Measurements from ENCODE around the gene MXD3.
A peak's percentile ranks its signal among the peaks of the same experiment; 100 is the strongest.
"Not testable (repeated sequence)": the region's sequence is repeated elsewhere in the genome, so short reads cannot be mapped to it uniquely, and the experiment has no call there.

MXD3 gene

DNA sequence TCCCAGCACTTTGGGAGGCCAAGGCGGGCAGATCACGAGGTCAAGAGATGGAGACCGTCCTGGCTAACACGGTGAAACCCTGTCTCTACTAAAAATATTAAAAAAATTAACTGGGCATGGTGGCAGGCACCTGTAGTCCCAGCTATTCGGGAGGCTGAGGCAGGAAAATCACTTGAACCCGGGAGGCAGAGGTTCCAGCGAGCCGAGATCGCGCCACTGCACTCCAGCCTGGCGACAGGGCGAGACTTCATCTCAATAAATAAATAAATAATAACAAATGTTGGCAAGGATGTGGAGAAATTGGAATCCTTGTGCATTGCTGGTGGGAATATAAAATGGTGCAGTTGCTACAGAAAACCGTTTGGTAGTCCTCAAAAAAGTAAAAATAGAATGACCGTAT is 31.3 kb upstream of the MXD3 start:
- DNase-seq = not testable (repeated sequence)

DNA sequence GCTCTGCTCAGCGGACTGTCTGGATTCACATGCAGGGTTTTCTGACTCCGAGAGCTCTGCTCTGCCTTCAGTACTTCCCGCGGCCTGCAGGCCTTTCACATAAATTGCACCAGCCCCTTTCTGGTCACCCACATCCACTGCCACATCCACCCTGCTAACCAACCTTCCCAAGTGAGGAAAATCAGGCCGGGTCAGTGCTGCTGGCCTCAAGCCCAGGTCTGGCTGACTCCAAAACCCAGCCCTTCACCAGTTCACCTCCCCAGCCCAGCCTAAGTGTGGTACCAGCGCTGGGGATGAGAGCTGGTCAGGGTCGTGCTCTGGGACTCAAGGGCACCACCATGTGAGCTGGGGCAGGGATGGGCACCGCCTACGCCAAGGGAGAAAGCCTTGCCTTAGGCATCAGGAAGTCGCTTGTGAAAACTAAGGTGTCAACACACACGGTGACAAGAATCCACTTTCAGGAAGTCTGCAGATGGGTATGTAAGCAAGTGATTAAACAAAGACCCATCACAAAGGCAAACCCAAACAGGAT is 27.5 kb upstream of the MXD3 start:
- DNase-seq = no peak

DNA sequence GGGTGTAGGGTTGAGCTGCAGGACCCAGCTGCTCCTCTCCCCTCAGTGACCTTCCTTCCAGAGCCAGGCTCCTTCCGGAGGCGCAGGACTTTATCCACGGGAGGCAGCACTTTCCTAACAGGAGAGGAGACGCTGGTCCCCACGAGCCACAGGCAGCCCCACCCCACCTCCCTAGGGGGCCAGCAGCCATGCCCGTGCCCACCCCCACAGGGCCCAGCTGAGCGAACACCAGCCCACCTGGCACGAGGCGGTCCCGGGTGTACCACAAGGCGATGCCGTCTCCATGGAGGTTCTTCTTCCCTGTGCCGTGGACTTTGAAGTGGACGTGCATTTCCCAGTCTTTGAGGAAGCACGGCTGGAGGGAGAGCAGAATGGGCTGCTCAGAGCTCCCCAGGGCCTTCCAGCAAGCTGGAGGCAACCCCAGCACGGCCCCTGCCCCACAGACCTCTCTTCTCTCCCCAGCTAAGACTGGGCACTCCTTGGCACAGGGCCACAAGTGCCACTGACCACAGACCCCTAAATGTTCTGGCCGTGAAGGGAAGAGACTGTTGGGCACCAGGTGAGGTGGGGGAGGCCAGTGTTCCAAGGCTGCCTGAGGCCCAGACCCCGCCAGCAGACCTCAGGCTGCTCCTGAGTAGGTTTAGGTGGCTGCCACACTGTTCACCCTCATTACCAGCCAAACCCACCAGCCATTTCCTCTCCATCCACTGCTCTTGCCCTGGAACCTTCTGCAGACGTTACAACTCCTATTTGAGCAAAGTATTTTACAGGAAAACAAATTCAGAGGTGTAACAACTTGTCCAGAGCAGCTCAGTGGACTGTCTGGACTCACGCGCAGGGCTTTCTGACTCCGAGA is 26.8 kb upstream of the MXD3 start:
- DNase-seq = no peak

DNA sequence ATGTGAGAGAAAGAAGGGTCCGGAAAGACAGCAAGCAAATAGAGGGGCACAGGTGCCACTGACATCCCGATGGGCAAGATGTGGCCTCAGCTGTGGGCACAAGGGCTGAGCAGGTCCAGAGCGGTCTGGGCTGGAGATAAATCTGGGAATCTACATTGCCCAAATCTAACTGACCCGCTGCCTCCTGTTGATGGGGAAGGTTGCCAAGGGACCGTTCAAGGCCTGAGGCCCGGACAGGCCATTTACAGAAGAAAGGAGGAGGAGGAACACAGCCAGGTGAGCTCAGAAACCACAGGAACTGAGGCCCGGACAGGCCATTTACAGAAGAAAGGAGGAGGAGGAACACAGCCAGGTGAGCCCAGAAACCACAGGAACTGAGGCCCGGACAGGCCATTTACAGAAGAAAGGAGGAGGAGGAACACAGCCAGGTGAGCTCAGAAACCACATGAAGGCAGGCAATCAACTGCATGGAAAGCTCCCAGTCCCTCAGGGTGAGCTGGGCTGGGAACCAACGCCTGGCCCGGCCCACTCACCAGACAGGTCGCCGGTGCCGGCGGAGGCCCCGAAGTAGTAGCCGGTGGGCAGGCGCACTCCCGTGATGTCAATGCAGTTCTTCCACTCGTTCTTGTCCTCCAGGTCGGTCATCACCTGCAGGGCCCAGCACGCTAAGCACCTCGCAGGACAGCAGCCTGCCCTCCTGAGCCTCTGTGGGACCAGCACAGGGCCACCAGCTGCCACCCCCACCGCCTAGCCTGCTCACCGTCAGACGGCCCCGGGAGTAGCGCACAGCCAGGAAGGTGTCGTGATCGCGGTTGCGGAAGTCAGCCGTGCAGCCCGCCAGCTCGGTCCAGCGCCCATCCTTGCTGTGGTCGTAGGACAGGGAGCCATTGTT is 25.2 kb upstream of the MXD3 start:
- DNase-seq = no peak

DNA sequence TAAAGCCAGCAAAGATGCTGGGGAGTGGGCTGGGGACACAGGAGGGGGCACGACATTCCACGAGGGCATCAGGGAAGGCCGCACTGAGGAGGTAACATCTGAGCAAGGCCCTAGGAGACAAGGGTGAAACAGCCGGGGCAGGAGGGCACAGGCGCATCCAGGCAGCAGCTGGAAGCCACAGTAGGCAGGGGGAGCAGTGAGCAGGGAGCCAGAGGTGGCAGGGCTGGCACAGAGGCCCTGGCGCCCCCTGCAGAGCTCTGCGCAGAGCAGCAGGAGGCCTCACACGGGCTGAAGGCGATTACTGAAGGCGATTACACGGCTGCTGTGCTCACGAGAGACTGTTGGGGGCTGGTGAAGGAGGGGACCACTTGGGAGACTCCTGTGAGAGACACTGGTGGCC is 24.4 kb upstream of the MXD3 start:
- no peak for DNase-seq

GRCh38 chr5:177335701-177336065 is 24.0 kb upstream of the MXD3 start:
- no peak for DNase-seq

GRCh38 chr5:177334781-177335700 is 23.3 kb upstream of the MXD3 start:
- DNase-seq = no peak

DNA sequence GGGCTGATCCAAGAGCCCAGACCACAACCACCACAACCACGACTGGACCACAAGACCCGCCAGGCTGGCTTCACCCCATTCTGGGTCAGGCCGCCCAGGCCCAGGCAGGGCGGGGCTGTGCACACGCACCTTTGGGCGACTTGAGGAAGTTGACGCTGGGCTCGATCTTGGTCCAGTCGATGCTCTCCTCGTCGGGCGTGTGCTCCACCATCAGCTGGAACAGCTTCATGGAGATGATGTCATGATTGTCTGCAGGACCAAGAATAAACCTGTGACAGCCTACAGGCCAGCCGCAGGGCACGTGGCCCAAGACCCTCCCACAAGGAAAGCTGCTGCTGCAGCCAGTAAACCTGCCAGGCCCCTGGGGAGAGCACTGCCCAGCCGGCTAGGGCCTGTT is 22.5 kb upstream of the MXD3 start:
- no peak for DNase-seq

- DNase-seq = no peak
Observed at GRCh38 chr5:177333420-177334154, 21.9 kb upstream of the MXD3 start.

- no peak for DNase-seq
Observed at GRCh38 chr5:177332896-177333260, 21.2 kb upstream of the MXD3 start.

- no peak for DNase-seq
Observed at GRCh38 chr5:177332031-177332895, 20.6 kb upstream of the MXD3 start.

GRCh38 chr5:177330991-177331842 is 19.5 kb upstream of the MXD3 start:
- DNase-seq = no peak

DNA sequence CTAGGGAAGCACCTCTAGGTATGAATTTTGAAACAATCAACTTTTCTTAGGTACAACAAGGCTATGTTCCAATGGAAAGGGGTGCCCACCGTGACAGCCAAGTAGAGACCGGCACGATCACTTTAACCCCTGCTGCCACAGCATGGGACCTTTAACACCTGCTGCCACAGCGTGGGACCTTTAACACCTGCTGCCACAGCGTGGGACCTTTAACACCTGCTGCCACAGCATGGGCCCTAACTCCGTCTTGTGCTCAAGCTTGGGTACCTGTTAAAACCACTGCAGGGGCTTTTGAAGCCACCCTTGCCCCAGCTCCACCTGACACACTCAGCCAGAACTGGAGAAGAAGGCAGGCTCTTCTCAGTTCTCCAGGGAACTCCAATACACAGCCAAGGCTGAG is 18.2 kb upstream of the MXD3 start:
- no peak for DNase-seq

GRCh38 chr5:177328545-177329231 is 17.0 kb upstream of the MXD3 start:
- no peak for DNase-seq

GRCh38 chr5:177327539-177328522 is 16.1 kb upstream of the MXD3 start:
- no peak for DNase-seq

DNA sequence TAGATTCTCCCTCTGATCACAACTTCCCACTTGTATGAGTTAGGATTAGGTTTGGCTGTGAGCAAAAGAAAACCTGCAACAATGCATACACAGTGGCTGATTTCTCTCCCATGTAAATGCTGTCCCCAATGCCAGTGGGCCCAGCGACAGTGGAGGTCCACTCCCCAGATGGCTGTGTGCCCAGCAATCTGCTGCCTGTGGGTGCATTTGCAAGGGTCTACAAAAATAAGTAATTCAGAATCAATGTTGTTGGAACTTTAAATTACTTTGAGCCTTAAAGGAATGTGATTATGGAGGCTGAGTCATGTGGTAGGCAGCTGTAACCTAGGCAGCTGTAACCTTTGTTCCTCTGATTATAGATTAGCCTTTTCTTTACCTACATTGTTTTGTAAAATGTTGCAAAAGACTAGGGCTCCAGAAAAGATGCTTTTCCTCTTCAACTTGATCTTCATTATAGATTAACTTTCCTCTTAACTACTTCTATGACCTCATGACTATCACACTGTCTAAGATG is 14.2 kb upstream of the MXD3 start:
- DNase-seq = no peak

DNA sequence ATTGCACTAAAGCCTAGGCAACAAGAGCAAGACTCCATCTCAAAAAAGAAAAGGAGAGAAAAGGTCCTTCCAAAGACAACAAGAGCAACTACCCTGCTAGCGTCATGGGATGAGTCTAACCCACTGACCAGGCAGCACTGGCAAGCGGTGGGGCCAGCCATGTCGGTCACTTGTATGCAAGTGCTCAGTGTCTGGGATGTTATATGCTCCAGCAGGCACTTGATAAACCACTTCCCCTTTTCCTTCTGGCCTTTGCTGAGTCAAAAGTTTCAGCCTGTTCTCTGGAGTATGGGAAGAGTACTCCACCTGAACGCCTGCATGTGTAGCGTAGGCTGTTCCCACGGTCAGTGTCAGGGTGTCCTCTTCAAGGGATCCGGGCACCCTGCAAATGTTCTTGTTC is 9.2 kb upstream of the MXD3 start:
- DNase-seq = peak in 1 of 2 donors; percentile 36
